ENCODE results near the gene HSPA1L. TPM values are rescaled to one million over a fixed set of nuclear protein-coding genes. Genes with fewer than 3 reads are reported as not detected.

HSPA1L gene
- total and polyA plus RNA-seq, 2 donors (not counting 1 experiment from before 2014, with no cell fraction given): 0.74 to 3.1 TPM

DNA sequence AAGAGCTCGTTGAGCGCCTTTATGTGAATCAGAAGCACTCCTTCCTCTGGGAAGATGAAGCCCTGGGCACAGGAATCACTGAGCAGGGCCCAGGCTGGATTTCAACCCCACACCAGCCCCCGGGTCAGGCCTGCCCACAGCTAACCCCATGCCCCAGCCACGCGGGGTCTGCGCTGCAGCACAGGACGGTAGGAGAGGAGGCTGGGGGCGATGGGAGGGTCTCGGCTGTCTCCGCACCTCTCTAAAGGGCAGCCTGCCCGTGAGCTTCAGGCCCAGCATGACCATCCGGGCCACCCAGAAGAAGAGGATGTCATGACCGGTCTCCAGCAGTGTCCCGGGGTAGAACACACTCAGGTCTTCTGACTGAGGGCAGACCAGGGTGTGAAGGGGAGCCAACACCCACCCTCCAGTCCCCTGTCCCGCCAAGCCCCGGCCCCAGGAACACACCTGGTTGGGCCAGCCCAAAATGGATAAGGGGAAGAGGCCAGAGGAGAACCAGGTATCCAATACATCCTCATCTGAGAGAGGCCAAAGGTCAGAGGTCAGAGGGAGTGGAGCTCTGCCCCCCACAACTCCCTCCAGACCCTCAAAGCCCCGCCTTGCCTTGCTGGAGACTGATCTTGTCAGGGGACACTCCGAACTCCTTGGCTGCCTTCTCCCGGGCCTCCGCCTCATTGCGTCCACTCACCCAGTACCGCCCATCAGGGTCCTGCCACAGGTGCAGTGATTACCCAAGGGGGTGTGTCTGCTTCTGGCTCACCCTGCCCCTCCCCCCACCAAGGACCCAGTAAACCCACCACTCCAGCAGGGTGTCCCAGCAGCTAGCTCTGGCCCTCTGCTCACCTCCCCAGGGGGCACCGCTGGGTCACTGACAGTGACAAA is 33.6 kb downstream of the HSPA1L start:
- Histone ChIP-seq H3K9me3 (ENCODE audit: control insufficient read depth, insufficient read depth, low read depth, low read length) (no peaks in the 10 kb centered on the region), H2AFZ (ENCODE audit: low read length) (no peak overlapping the region), H3K4me3 (replicated peaks in 1 of 4; ENCODE audit: control extremely low read depth in 1 of 4, insufficient read depth in 1 of 4, low read depth in 3 of 4, low read length in 4 of 4) (no peak overlapping the region), H3K36me3 (ENCODE audit: control insufficient read depth, insufficient read depth, low read length) (peaks cover 27% of the 10 kb centered on the region), H3K9ac (ENCODE audit: insufficient read depth, low read length) (no peak overlapping the region), H4K20me1 (ENCODE audit: control insufficient read depth, extremely low read depth, insufficient read depth, low read length) (no peaks in the 10 kb centered on the region), H3K27me3 (ENCODE audit: control insufficient read depth, insufficient read depth, low read length) (no peaks in the 10 kb centered on the region), H3K4me1 (ENCODE audit: control insufficient read depth, extremely low read depth, insufficient read depth, low read length) (peaks cover 7% of the 10 kb centered on the region), H3K79me2 (ENCODE audit: control insufficient read depth, insufficient read depth, low read length) (no peaks in the 10 kb centered on the region), H3K27ac (ENCODE audit: insufficient read depth, low read length) (no peak overlapping the region), H3K4me2 (ENCODE audit: extremely low read depth, insufficient read depth, low read length) (no peak overlapping the region)
- TF ChIP-seq EZH2 (IDR thresholded peaks at IDR 0.05; ENCODE audit: low read length, missing control alignments): no peak
- TF ChIP-seq, protein P1, sequence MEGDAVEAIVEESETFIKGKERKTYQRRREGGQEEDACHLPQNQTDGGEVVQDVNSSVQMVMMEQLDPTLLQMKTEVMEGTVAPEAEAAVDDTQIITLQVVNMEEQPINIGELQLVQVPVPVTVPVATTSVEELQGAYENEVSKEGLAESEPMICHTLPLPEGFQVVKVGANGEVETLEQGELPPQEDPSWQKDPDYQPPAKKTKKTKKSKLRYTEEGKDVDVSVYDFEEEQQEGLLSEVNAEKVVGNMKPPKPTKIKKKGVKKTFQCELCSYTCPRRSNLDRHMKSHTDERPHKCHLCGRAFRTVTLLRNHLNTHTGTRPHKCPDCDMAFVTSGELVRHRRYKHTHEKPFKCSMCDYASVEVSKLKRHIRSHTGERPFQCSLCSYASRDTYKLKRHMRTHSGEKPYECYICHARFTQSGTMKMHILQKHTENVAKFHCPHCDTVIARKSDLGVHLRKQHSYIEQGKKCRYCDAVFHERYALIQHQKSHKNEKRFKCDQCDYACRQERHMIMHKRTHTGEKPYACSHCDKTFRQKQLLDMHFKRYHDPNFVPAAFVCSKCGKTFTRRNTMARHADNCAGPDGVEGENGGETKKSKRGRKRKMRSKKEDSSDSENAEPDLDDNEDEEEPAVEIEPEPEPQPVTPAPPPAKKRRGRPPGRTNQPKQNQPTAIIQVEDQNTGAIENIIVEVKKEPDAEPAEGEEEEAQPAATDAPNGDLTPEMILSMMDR (conservative IDR thresholded peaks at IDR 0.05 in 1 of 2, IDR thresholded peaks at IDR 0.05 in 1 of 2; ENCODE audit: low read depth in 1 of 2, low read length in 2 of 2): no peak
- DNase-seq (ENCODE audit: low read depth in 2 of 2): no peak

DNA sequence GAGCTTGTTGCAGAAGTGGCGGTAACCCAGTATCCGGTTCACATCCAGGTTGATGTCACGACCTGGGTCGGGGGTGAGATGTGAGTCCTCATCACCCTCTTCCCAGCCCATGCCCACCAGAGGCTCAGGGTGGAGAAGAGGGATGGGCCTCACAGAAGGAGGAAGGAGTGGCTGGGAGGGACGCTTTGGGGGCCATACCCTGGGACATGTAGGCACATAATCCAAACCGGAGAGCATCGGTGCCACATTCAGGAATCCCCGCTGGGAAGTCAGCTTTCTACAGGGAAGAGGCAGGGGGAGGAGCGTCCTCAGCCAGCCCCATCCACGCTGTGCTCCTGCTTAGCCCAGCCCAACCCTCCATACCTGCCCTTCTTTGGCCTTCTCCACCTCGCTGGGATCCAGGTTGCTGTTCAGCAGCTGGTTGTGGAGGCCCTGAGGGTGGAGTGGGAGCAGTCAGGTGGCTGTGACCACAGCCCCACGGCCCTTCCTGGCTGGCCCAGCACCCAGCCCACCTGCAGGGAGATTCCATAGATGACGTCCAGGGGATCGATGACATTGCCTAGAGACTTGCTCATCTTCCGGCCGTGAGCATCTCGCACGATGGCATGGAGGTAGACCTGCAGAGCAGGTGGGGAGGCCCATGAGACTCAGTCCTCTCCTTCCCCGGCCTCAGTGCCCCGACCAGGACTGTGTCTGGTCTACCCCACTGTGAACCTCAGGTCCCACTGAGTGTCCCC is 34.4 kb downstream of the HSPA1L start:
- H2AFZ ChIP-seq (ENCODE audit: low read length): no peak overlapping the region
- no peak overlapping the region for H3K4me3 ChIP-seq (replicated peaks in 1 of 4; ENCODE audit: control extremely low read depth in 1 of 4, insufficient read depth in 1 of 4, low read depth in 3 of 4, low read length in 4 of 4)
- H3K27me3 ChIP-seq (ENCODE audit: control insufficient read depth, insufficient read depth, low read length): no peaks in the 10 kb centered on the region
- no peaks in the 10 kb centered on the region for H3K9me3 ChIP-seq (ENCODE audit: control insufficient read depth, insufficient read depth, low read depth, low read length)
- H3K36me3 ChIP-seq (ENCODE audit: control insufficient read depth, insufficient read depth, low read length): peaks cover 27% of the 10 kb centered on the region
- DNase-seq (ENCODE audit: low read depth in 2 of 2): no peak
- H3K4me2 ChIP-seq (ENCODE audit: extremely low read depth, insufficient read depth, low read length): no peak overlapping the region
- H3K9ac ChIP-seq (ENCODE audit: insufficient read depth, low read length): no peak overlapping the region
- H4K20me1 ChIP-seq (ENCODE audit: control insufficient read depth, extremely low read depth, insufficient read depth, low read length): no peaks in the 10 kb centered on the region
- H3K27ac ChIP-seq (ENCODE audit: insufficient read depth, low read length): no peak overlapping the region
- no peaks in the 10 kb centered on the region for H3K79me2 ChIP-seq (ENCODE audit: control insufficient read depth, insufficient read depth, low read length)
- peaks cover 7% of the 10 kb centered on the region for H3K4me1 ChIP-seq (ENCODE audit: control insufficient read depth, extremely low read depth, insufficient read depth, low read length)
- TF ChIP-seq EZH2 (IDR thresholded peaks at IDR 0.05; ENCODE audit: low read length, missing control alignments): no peak
- TF ChIP-seq, protein P1 (conservative IDR thresholded peaks at IDR 0.05 in 1 of 2, IDR thresholded peaks at IDR 0.05 in 1 of 2; ENCODE audit: low read depth in 1 of 2, low read length in 2 of 2): no peak

DNA sequence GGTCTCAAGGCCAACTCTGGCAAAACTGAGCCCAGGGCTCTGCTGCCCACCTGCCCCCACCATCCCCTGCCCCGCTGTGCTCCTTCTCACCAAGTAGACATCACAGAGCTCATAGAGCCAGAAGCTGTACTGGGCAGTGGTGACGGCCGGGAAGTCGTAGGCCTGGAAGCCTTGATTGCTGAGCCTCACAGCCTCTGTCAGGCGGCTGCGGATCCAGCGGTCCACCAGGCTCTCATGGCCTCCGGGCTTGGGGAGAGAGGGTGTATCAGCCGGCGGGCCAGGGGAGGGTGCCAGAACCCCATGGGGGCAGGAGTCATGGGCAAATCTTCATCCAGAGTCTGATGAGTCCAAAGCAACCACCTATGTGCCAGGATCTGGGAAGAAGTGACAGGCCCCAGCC is 35.2 kb downstream of the HSPA1L start:
- Histone ChIP-seq H3K9ac (ENCODE audit: insufficient read depth, low read length) (no peak overlapping the region), H3K27ac (ENCODE audit: insufficient read depth, low read length) (no peak overlapping the region), H3K4me2 (ENCODE audit: extremely low read depth, insufficient read depth, low read length) (no peak overlapping the region), H3K9me3 (ENCODE audit: control insufficient read depth, insufficient read depth, low read depth, low read length) (no peaks in the 10 kb centered on the region), H4K20me1 (ENCODE audit: control insufficient read depth, extremely low read depth, insufficient read depth, low read length) (no peaks in the 10 kb centered on the region), H3K4me1 (ENCODE audit: control insufficient read depth, extremely low read depth, insufficient read depth, low read length) (peaks cover 7% of the 10 kb centered on the region), H3K4me3 (replicated peaks in 1 of 4; ENCODE audit: control extremely low read depth in 1 of 4, insufficient read depth in 1 of 4, low read depth in 3 of 4, low read length in 4 of 4) (no peak overlapping the region), H3K36me3 (ENCODE audit: control insufficient read depth, insufficient read depth, low read length) (peaks cover 20% of the 10 kb centered on the region), H2AFZ (ENCODE audit: low read length) (no peak overlapping the region), H3K79me2 (ENCODE audit: control insufficient read depth, insufficient read depth, low read length) (no peaks in the 10 kb centered on the region), H3K27me3 (ENCODE audit: control insufficient read depth, insufficient read depth, low read length) (no peaks in the 10 kb centered on the region)
- DNase-seq (ENCODE audit: low read depth in 2 of 2): no peak
- TF ChIP-seq, protein P1 (conservative IDR thresholded peaks at IDR 0.05 in 1 of 2, IDR thresholded peaks at IDR 0.05 in 1 of 2; ENCODE audit: low read depth in 1 of 2, low read length in 2 of 2): no peak
- no peak for TF ChIP-seq EZH2 (IDR thresholded peaks at IDR 0.05; ENCODE audit: low read length, missing control alignments)
